ENCODE measurements around the gene NOG. TPM values are rescaled to one million over a fixed set of nuclear protein-coding genes. Genes with fewer than 3 reads are reported as not detected.

The NOG gene
- total RNA-seq, 4 donors from 2014 or later = 2.9 to 6.7 (median 3.1) TPM

- Histone ChIP-seq H3K4me1 (peaks cover 15 to 31% of the 10 kb centered on the region in 2 donors), H3K4me3 (peak overlapping the region; percentile 58 to 89 (median 70)), H3K27me3 (peaks cover 0 to 19% (median 8%) of the 10 kb centered on the region in 3 donors), H3K9me3 (no peaks in the 10 kb centered on the region), H3K36me3 (no peaks in the 10 kb centered on the region), H3K27ac (peak overlapping the region in 3 of 4 donors; percentile 82 to 93 (median 84))
- in situ Hi-C loops (cut with MboI; ENCODE audit: low sequenced_read_pairs in 4 of 4) = loop anchor here in 2 of 4 donors (10.0 to 25.0 kb wide), 2 partner anchors 120 to 367 kb away; partner anchors contain the start of gene COIL (in 1 of the 2)
- intact Hi-C loops (cut with DNase I; ENCODE audit: low total_unique reads) = loop anchor here (10.0 kb wide), 2 partner anchors 380 to 1330 kb away; partner anchors contain the start of genes HLF and SCPEP1
- DNase-seq = no peak
- no peak for TF ChIP-seq POLR2A (IDR thresholded peaks at IDR 0.05)
- no peak for TF ChIP-seq CTCF (IDR thresholded peaks at IDR 0.05 in 4 of 5, conservative IDR thresholded peaks at IDR 0.05 in 1 of 5)
- ATAC-seq = no peak
These were observed 1.6 kb downstream of the NOG start for GRCh38 chr17:56595108-56595418.

- DNase-seq (peak in 1 of 2 donors; percentile 15), ATAC-seq (no peak)
- H3K27ac ChIP-seq = peak overlapping the region in 3 of 4 donors; percentile 30 to 93 (median 84)
- peaks cover 15 to 31% of the 10 kb centered on the region in 2 donors for H3K4me1 ChIP-seq
- peak overlapping the region; percentile 44 to 67 (median 54) for H3K4me3 ChIP-seq
- in situ Hi-C loops (cut with MboI; ENCODE audit: low sequenced_read_pairs in 4 of 4) = loop anchor here in 2 of 4 donors (10.0 to 25.0 kb wide), 2 partner anchors 119 to 366 kb away; partner anchors contain the start of gene COIL (in 1 of the 2)
- no peaks in the 10 kb centered on the region for H3K36me3 ChIP-seq
- TF ChIP-seq CTCF (IDR thresholded peaks at IDR 0.05 in 4 of 5, conservative IDR thresholded peaks at IDR 0.05 in 1 of 5) (no peak), POLR2A (IDR thresholded peaks at IDR 0.05) (no peak)
- H3K9me3 ChIP-seq = no peaks in the 10 kb centered on the region
- peaks cover 0 to 22% (median 8%) of the 10 kb centered on the region in 3 donors for H3K27me3 ChIP-seq
- intact Hi-C loops (cut with DNase I; ENCODE audit: low total_unique reads) = loop anchor here (10.0 kb wide), 2 partner anchors 379 to 1331 kb away; partner anchors contain the start of genes HLF and SCPEP1
These were observed 2.6 kb downstream of the NOG start for GRCh38 chr17:56595831-56596690.

GRCh38 chr17:56596691-56597494, 3.4 kb downstream of the NOG start:
- H3K4me1 ChIP-seq = peaks cover 15 to 31% of the 10 kb centered on the region in 2 donors

More at GRCh38 chr17:56596691-56597494, 3.4 kb downstream of the NOG start:
- Histone ChIP-seq H3K27me3 (peaks cover 0 to 22% (median 8%) of the 10 kb centered on the region in 3 donors), H3K27ac (peak overlapping the region in 2 of 4 donors; percentile 84 to 93), H3K36me3 (no peaks in the 10 kb centered on the region), H3K4me3 (peak overlapping the region; percentile 44 to 67 (median 54)), H3K9me3 (no peaks in the 10 kb centered on the region)
- no peak for TF ChIP-seq POLR2A (IDR thresholded peaks at IDR 0.05)
- TF ChIP-seq CTCF (IDR thresholded peaks at IDR 0.05 in 4 of 5, conservative IDR thresholded peaks at IDR 0.05 in 1 of 5) = no peak
- DNase-seq = no peak
- intact Hi-C loops (cut with DNase I; ENCODE audit: low total_unique reads) = loop anchor here (10.0 kb wide), 2 partner anchors 378 to 1332 kb away; partner anchors contain the start of genes HLF and SCPEP1
- no peak for ATAC-seq
- in situ Hi-C loops (cut with MboI; ENCODE audit: low sequenced_read_pairs in 4 of 4) = loop anchor here in 2 of 4 donors (10.0 to 25.0 kb wide), 2 partner anchors 118 to 365 kb away; partner anchors contain the start of gene COIL (in 1 of the 2)
